ENCODE data around the gene RAB39A.

The RAB39A gene

GRCh38 chr11:108003623-108004022, 75.4 kb downstream of the RAB39A start:
- TF ChIP-seq CTCF (conservative IDR thresholded peaks at IDR 0.05; ENCODE audit: control insufficient read depth, insufficient read depth, low read depth, low read length) = no peak
- no peak overlapping the region for H3K4me3 ChIP-seq (ENCODE audit: control insufficient read depth, low read depth, low read length)
- no peak for DNase-seq (ENCODE audit: low read depth)

- H3K4me3 ChIP-seq (ENCODE audit: control insufficient read depth, low read depth, low read length) = no peak overlapping the region
- no peak for TF ChIP-seq CTCF (conservative IDR thresholded peaks at IDR 0.05; ENCODE audit: control insufficient read depth, insufficient read depth, low read depth, low read length)
- no peak for DNase-seq (ENCODE audit: low read depth)
Measured at GRCh38 chr11:108007819-108008218, 79.6 kb downstream of the RAB39A start.

DNA sequence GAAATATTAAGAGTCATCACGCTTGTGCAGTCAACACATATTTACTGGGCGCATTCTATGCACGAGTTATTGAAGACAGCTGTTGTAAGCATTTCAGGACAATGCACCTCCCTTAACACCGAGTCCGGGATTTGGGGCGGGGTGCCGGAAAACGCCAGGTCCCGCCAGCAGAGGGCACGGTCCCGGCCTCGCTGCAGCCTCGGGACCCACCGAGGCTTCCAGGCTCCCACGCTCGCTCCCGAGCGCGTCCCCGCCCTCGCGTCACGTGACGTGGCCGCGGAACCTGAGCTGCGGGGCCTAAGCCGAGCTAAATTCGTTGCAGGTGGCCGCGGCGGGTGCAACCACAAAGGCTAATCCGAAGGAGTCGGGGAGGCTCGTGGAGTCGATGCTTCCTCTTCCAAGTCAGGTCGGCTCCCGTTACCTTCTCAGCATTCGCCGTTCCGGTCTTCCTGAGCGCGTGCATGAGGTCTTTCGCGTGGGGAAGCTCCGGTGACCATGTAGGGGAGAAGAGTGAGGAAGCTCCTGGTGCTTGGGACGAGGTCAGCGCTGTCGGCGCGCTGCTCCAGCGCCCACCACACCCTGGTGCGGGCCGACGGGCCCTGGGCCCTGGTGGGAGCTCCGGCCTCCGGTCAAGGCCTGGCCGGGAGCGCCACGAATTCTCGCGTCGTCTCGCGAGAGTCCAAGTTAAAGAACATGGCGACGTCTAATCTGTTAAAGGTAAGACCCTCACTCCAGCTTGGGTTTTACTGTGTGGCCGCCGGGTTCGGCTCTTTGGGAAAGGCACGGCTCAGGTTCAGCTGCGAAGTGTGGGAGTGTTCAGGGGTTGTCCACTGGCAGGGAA, 80.6 kb downstream of the RAB39A start, which contains the start of gene CUL5:
CUL5 (plus strand) TSS at position 243 of the 841 bp plus-strand sequence; CDS start at position 694, 451 bp downstream.
- TF ChIP-seq CTCF (conservative IDR thresholded peaks at IDR 0.05; ENCODE audit: control insufficient read depth, insufficient read depth, low read depth, low read length) = peak; percentile 68
- peak; percentile 90 for DNase-seq (ENCODE audit: low read depth)
- peak within 1 kb of the TSS; percentile 83 for H3K4me3 ChIP-seq (ENCODE audit: control insufficient read depth, low read depth, low read length)

DNA sequence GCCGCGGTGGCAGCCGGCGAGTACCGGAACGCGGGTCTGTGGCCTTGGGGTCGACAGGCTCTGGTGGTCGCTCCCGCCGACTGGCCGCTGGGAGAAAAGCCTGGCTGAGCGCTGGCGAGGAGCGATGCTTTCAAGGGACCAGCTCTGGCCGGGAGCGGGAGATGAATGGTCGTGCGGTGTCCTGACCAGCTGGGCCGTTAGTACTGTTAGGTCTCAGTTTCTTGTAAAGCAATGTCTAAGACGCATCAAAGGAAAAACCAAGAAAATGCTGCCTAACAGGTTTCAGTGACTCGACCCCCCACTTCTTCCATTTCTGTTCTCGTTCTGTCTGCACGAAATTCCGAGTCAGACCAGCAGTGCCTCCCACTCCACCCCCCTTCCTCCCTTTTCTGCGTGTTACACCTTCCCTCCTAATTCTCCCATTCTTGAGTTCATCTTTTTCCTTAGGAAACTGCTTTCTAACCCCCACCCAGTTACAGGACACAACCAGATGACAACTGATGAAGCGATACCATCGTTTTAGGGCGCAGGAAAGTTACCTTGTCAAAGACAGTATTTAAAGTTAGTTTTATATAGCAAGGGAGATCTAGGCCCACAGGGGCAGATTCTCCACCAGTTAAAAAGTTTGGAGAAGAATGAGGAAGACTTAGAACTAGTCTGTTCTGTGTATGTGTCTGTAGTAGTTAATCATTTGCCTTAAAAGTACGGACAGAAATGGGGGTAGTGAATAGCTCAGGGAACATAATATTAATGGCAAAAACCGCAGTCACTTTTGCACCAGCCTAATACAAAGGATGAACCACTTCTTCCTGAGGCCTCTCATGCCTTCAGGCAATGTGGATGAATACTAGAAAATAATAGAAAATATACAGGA, 81.5 kb downstream of the RAB39A start:
- peak overlapping the region; percentile 83 for H3K4me3 ChIP-seq (ENCODE audit: control insufficient read depth, low read depth, low read length)
- peak; percentile 18 for DNase-seq (ENCODE audit: low read depth)
- TF ChIP-seq CTCF (conservative IDR thresholded peaks at IDR 0.05; ENCODE audit: control insufficient read depth, insufficient read depth, low read depth, low read length) = no peak

GRCh38 chr11:108012139-108012725, 84.0 kb downstream of the RAB39A start:
- TF ChIP-seq CTCF (conservative IDR thresholded peaks at IDR 0.05; ENCODE audit: control insufficient read depth, insufficient read depth, low read depth, low read length) = no peak
- no peak overlapping the region for H3K4me3 ChIP-seq (ENCODE audit: control insufficient read depth, low read depth, low read length)
- no peak for DNase-seq (ENCODE audit: low read depth)
